GM23338 (cell line): Measurements from ENCODE around the gene MRPL18. TPM values are rescaled to one million over a fixed set of nuclear protein-coding genes. Genes with fewer than 3 reads are reported as not detected.

Experiments
- ATAC-seq: fragments of 200-7000 bp; cut with Tn5 transposase; 3 replicates; pipeline ENCODE4 v1.9.1; 2020
- DNase-seq: peaks from one replicate; pipeline ENCODE4 v3.0.0-alpha.2; 2015; ENCODE audit warnings: low spot score
- H2AFZ ChIP-seq: fragments of 200-600 bp; sonication (generic); 2 replicates; pipeline ENCODE4 v1.8.0; 2016; ENCODE audit warnings: antibody characterized with exemption, mild to moderate bottlenecking, moderate library complexity
- H3F3A ChIP-seq: fragments of 200-600 bp; sonication (generic); replicated peaks from 2 replicates; pipeline ENCODE4 v1.8.0; 2017; ENCODE audit warnings: antibody characterized with exemption, mixed run types, low read depth
- H3K27ac ChIP-seq: fragments of 200-600 bp; sonication (generic); 2 replicates; pipeline ENCODE4 v1.6.1; 2016; ENCODE audit warnings: low read depth
- H3K27me3 ChIP-seq: fragments of 200-600 bp; sonication (generic); 2 replicates; pipeline ENCODE4 v1.8.0; 2016; ENCODE audit warnings: mild to moderate bottlenecking, mixed run types, moderate library complexity; ENCODE audit not compliant: insufficient read depth
- H3K36me3 ChIP-seq: fragments of 200-600 bp; sonication (generic); 2 replicates; pipeline ENCODE4 v1.8.0; 2016; ENCODE audit warnings: mild to moderate bottlenecking; ENCODE audit not compliant: insufficient read depth
- H3K4me1 ChIP-seq: fragments of 200-600 bp; sonication (generic); 2 replicates; pipeline ENCODE4 v1.8.0; 2016; ENCODE audit warnings: mild to moderate bottlenecking, moderate library complexity; ENCODE audit not compliant: insufficient read depth
- H3K4me2 ChIP-seq: fragments of 200-600 bp; sonication (generic); 2 replicates; pipeline ENCODE4 v1.7.1; 2017; ENCODE audit warnings: mixed run types
- H3K4me3 ChIP-seq: fragments of 200-600 bp; sonication (generic); 2 replicates; pipeline ENCODE4 v1.6.1; 2016; ENCODE audit warnings: mixed run types
- H3K79me2 ChIP-seq: fragments of 200-600 bp; sonication (generic); replicated peaks from 2 replicates; pipeline ENCODE4 v1.8.0; 2017; ENCODE audit warnings: mild to moderate bottlenecking; ENCODE audit not compliant: insufficient read depth
- H3K9me2 ChIP-seq: fragments of 200-600 bp; sonication (generic); 2 replicates; pipeline ENCODE4 v1.8.0; 2017; ENCODE audit not compliant: insufficient read depth
- H4K20me1 ChIP-seq: fragments of 200-600 bp; sonication (generic); replicated peaks from 2 replicates; pipeline ENCODE4 v1.8.0; 2017; ENCODE audit warnings: mild to moderate bottlenecking; ENCODE audit not compliant: insufficient read depth
- H3K27ac Mint-ChIP-seq: 2 replicates; pipeline ENCODE4 v1.8.0; 2020; ENCODE audit warnings: inconsistent platforms, mild to moderate bottlenecking, moderate library complexity, mixed read lengths
- H3K27me3 Mint-ChIP-seq: 3 replicates; pipeline ENCODE4 v1.8.0; 2022; ENCODE audit warnings: low read depth, mild to moderate bottlenecking, moderate library complexity, mixed read lengths, inconsistent platforms; ENCODE audit not compliant: insufficient read depth, poor library complexity
- H3K36me3 Mint-ChIP-seq: 3 replicates; pipeline ENCODE4 v1.8.0; 2021; ENCODE audit warnings: low read depth, mild to moderate bottlenecking, inconsistent platforms, moderate library complexity, mixed read lengths
- H3K4me1 Mint-ChIP-seq: 3 replicates; pipeline ENCODE4 v1.8.0; 2020; ENCODE audit warnings: mild to moderate bottlenecking, inconsistent platforms, mixed read lengths
- H3K4me3 Mint-ChIP-seq: 3 replicates; pipeline ENCODE4 v1.8.0; 2021; ENCODE audit warnings: moderate library complexity, mild to moderate bottlenecking, inconsistent platforms, mixed read lengths
- H3K9me3 Mint-ChIP-seq: 3 replicates; pipeline ENCODE4 v1.8.0; 2020; ENCODE audit warnings: moderate library complexity, mild to moderate bottlenecking, inconsistent platforms, mixed read lengths
- CREB1 ChIP-seq: fragments of 250-450 bp; sonication (Bioruptor Pico); IDR thresholded peaks from 2 replicates; pipeline ENCODE4 v1.5.0; 2020; ENCODE audit warnings: low read depth, mild to moderate bottlenecking, moderate library complexity
- JUNB ChIP-seq: IDR thresholded peaks from one replicate; pipeline ENCODE4 v1.6.1; 2016; ENCODE audit warnings: antibody characterized with exemption; ENCODE audit not compliant: unreplicated experiment
- NANOG ChIP-seq: IDR thresholded peaks from 2 replicates; pipeline ENCODE4 v1.6.1; 2016; ENCODE audit warnings: antibody characterized with exemption, borderline replicate concordance
- POLR2AphosphoS5 ChIP-seq: IDR thresholded peaks from 2 replicates; pipeline ENCODE4 v1.6.1; 2016; ENCODE audit warnings: antibody characterized with exemption, low read depth
- REST ChIP-seq: IDR thresholded peaks from one replicate; pipeline ENCODE4 v1.6.1; 2018; ENCODE audit warnings: antibody characterized with exemption; ENCODE audit not compliant: unreplicated experiment
- ZNF331 ChIP-seq: fragments of 250-450 bp; sonication (Bioruptor Pico); IDR thresholded peaks from 2 replicates; pipeline ENCODE4 v1.5.0; 2020; ENCODE audit warnings: low read depth, mild to moderate bottlenecking, moderate library complexity
- ZNF462 ChIP-seq: fragments of 250-450 bp; sonication (Bioruptor Pico); IDR thresholded peaks from 2 replicates; pipeline ENCODE4 v1.5.0; 2020; ENCODE audit warnings: mild to moderate bottlenecking, moderate library complexity
- polyA plus RNA-seq: library from polyadenylated mRNA; unstranded; fragments of >200 nt; fragmentation: Nextera tagmentation; extraction: Ambion mirVana; gene quantifications from 2 replicates; pipeline ENCODE4 v1.2.1, GENCODE V29; 2016
- total RNA-seq: library from RNA; depleted of rRNA; stranded (reverse); fragments of >200 nt; shearing (Covaris generic); gene quantifications from 2 replicates; pipeline ENCODE4 v1.2.3, GENCODE V29; 2014
- TF ChIP-seq, protein P1 (sequence below), 2 experiments: fragments of 200-600 bp in 1 of 2; sonication (generic) in 1 of 2; conservative IDR thresholded peaks; 2 replicates each; pipeline versions ENCODE4 v1.5.1 to v1.6.1; 2016 to 2017; ENCODE audit warnings: antibody characterized with exemption in 2 of 2, low read depth in 2 of 2, mild to moderate bottlenecking in 2 of 2, moderate library complexity in 1 of 2

The MRPL18 gene
- total and polyA plus RNA-seq, 2 experiments from 2014 or later, result 91.4 to 228 TPM

- TF ChIP-seq, protein P1, sequence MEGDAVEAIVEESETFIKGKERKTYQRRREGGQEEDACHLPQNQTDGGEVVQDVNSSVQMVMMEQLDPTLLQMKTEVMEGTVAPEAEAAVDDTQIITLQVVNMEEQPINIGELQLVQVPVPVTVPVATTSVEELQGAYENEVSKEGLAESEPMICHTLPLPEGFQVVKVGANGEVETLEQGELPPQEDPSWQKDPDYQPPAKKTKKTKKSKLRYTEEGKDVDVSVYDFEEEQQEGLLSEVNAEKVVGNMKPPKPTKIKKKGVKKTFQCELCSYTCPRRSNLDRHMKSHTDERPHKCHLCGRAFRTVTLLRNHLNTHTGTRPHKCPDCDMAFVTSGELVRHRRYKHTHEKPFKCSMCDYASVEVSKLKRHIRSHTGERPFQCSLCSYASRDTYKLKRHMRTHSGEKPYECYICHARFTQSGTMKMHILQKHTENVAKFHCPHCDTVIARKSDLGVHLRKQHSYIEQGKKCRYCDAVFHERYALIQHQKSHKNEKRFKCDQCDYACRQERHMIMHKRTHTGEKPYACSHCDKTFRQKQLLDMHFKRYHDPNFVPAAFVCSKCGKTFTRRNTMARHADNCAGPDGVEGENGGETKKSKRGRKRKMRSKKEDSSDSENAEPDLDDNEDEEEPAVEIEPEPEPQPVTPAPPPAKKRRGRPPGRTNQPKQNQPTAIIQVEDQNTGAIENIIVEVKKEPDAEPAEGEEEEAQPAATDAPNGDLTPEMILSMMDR (conservative IDR thresholded peaks at IDR 0.05; ENCODE audit: low read depth in 2 of 2), result no peak
- no peak for TF ChIP-seq ZNF331 (CRISPR knock-in tag)
- TF ChIP-seq CREB1 (CRISPR knock-in tag), result peak; percentile 59
Measured at GRCh38 chr6:159789377-159790148, 704 bp upstream of the MRPL18 start, which contains the start of gene TCP1 (continued).

DNA sequence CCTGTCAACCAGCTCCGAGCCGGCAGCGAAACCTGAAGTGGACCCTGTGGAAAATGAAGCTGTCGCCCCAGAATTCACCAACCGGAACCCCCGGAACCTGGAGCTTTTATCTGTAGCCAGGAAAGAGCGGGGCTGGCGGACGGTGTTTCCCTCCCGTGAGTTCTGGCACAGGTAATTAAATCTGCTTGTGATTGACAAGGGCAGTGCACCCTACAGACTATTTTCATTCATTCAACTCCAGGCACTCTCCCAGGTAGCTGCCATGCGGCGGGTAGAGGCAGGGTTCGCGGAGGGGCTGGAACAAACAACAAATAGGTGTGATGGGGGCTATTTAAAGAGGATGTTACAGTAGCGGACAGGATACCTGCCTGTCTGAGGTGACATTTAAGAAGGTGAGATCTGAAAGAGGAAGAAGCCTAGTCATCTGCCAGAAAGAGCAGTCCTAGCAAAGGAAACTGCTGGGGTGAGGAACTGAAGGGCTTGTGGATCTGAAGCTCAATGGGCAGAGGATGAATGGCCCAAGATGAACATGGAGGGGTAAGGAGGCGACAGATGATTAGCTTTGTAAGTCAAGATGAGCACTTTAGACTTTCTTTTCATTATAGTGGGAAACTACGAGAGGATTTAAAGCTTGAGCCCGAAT is 810 bp downstream of the MRPL18 start:
- ATAC-seq (no peak), DNase-seq (no peak)
- peak overlapping the region; percentile 100 for H3K27ac Mint-ChIP-seq
- TF ChIP-seq JUNB, result no peak
- TF ChIP-seq, protein P1 (conservative IDR thresholded peaks at IDR 0.05; ENCODE audit: low read depth in 2 of 2), result no peak
- no peak for TF ChIP-seq NANOG
- TF ChIP-seq POLR2AphosphoS5, result no peak
- TF ChIP-seq ZNF462, result no peak
- TF ChIP-seq REST, result no peak
- TF ChIP-seq ZNF331 (CRISPR knock-in tag), result no peak

More for the DNA sequence above, 810 bp downstream of the MRPL18 start:
- Histone ChIP-seq H3K4me2 (peak overlapping the region; percentile 94), H3K4me1 (peaks cover 19% of the 10 kb centered on the region), H3K9me2 (no peaks in the 10 kb centered on the region), H3K36me3 (peaks cover 49% of the 10 kb centered on the region), H3K27ac (peak overlapping the region; percentile 72; the same call in 1 of the 2 replicates), H3K4me3 (peak overlapping the region; percentile 59), H4K20me1 (peaks cover 21% of the 10 kb centered on the region; the same call in 1 of the 2 replicates), H3K79me2 (peaks cover 78% of the 10 kb centered on the region), H3K27me3 (no peaks in the 10 kb centered on the region), H3F3A (no peaks in the 10 kb centered on the region), H2AFZ (no peak overlapping the region)
- Mint-ChIP-seq H3K4me3 (peak overlapping the region; percentile 99), H3K36me3 (peaks cover 76% of the 10 kb centered on the region), H3K4me1 (peaks cover 31% of the 10 kb centered on the region), H3K9me3 (no peaks in the 10 kb centered on the region), H3K27me3 (peaks cover 3% of the 10 kb centered on the region)
